Right kidney (tissue), 1 donor: ENCODE data around the gene SLFNL1.
A peak's percentile ranks its signal among the peaks of the same experiment; 100 is the strongest.

Experiments
- DNase-seq: peaks from one replicate; pipeline ENCODE4 v3.0.0-alpha.2; 2016

SLFNL1 gene

DNA sequence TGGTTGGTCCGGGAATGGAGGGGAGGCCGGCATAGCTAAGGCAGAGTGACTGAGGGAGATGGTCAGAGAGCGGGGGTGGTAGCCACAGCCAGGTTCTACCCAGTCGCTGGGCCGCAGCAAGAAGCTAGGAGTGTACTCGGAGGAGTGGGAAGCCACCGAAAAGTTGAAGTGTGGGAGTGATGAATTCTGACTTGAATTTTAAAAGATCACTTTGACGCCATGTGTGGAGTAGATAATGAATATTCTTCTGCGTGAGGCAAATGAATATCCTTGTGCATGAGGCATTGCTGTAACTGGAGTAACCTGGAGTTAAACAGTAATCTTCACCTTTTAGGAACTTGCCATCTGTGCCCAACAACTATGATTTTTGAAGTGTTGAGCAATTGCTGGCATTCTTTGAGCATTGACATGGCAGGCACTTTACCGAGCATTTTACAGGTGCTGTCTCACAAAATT, 35.2 kb downstream of the SLFNL1 start:
- no peak for DNase-seq

DNA sequence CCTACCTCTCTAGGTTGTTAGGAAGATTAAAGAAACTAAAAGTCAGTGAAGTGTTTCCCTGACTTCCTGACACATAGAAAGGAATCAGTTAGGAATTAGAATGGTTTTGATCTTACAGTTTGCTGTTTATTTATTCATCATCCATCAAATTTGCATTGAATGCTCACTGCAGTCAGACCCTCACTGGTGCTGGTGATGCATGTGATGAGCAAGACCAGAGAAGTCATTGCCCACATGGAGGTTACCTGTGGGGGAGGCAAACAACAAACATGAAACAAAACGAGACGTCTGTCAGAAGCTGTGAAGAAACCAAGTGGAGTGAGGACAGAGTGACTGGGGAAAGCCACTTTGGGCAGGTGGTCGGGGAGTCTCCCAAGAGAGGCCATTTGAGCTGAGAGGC, 35.6 kb downstream of the SLFNL1 start:
- DNase-seq, result no peak

DNA sequence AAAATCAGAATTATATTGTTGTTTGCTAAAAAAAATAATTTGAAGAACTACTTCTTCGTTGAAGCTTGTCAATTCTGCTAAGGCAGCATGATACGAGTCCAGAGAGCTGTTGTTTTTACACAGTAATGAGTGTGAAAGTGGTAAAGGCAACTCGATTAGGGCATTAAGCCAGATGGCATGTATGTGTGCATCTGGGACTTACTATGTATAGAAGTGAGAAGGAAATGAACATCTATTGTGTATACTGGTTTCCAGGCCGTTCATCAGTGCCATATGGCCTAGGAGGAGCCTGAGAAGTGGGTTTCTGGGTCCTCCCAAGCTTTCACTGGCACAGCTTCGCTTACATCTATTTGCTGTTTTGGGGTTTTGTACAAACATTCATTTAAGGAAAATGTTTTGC, 36.4 kb downstream of the SLFNL1 start:
- no peak for DNase-seq

DNA sequence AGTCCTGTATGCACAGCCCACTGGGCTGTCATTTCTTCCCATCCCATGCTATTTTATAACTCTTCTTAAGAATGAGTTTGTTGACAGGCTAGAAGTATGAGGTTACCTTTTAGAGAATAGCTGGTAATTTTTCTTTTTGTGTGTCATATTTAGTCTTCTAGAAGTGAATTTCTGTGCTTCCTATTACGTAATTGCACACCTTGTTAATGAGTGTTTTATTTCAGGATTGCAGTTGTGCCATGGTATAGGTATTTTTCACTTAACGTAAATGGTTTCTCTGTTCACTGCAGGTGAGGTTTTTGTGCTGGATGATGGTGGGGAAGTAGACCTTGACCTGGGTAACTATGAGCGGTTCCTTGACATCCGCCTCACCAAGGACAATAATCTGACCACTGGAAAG, 37.0 kb downstream of the SLFNL1 start:
- DNase-seq, result no peak

DNA sequence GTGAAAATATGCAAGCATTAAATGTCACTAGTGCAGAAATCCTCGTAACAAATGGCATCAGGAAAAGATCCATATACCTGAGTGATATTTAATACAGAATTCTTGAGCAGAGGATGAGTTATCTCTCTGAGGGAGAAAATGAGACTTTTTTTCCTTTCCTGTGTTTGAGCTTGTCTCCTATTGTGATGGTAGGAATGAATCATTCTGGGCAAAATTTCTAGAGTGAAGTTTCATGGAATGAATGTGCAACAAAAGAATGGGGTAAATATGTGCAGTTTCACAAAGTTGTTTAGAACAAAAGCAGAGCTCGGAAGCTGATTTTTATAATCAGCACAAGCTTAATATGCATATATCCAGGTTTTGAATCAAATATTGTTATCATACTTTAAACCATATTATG, 37.5 kb downstream of the SLFNL1 start:
- no peak for DNase-seq

DNA sequence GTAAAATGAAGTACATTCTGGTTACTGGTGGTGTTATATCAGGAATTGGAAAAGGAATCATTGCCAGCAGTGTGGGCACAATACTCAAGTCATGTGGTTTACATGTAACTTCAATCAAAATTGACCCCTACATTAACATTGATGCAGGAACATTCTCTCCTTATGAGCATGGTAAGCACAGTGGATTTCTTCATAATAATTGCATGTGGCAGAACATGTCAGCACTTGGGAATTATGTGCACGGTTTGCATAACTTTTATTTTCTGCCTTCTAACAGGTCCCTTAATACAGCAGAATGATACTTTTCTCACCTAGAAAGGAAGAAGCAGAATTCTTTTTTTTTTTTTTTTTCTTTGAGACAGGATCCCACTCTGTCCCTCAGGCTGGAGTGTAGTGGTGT, 38.2 kb downstream of the SLFNL1 start:
- no peak for DNase-seq

DNA sequence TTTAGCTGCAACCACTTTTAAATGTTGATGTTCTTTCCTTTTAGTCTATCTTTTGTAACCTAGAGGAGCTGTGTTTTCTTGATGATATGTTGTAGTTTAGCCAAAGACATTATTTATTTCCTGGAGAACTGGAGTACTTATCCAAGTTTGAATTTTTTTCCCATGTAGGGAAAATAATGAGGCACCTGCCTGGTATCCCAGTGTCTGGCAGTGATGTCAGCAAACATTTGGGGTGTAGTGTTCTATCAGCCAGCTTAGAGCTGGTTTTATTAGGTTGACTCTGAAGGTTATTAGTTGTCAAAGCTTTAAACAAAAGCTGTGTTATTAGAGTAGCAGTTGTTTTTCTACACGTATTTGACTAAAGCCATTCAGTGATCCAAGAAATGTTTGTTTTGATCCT, 38.8 kb downstream of the SLFNL1 start:
- no peak for DNase-seq

DNA sequence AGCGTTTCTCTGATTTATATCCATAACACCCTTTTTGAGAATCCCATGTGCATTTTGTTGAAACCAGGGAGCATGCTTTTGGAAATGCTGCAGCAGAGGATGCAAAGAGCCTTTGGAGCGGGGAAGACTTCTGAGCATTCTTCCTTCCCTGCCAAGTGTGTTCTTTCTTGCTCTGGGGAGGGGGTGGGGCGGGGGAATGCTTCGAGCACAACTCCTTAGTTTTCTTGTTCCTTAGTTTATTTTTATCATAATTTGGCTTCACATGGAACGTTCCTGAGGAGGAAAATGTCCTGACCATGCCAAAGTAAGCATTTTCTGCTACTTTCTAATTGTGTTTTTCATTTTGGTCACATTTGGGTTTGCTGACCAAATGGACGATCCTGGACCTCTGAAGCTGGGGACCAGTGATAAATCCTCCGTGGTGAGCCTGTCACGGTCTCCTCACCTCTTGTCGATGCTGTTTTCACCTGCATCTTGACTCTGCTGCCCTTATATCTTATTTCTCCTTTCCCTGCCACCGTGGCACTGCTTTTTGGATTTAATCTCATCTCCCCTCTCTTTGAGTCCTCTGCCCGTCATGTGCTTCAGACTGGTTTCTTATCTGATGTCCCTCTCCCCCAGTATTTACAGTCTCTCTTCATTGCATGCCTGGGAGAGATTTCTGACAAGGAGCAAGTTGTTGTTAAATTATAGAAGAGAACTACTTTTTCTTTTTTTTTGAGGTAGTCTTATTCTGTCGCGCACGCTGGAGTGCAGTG, 39.7 kb downstream of the SLFNL1 start:
- DNase-seq, result no peak

DNA sequence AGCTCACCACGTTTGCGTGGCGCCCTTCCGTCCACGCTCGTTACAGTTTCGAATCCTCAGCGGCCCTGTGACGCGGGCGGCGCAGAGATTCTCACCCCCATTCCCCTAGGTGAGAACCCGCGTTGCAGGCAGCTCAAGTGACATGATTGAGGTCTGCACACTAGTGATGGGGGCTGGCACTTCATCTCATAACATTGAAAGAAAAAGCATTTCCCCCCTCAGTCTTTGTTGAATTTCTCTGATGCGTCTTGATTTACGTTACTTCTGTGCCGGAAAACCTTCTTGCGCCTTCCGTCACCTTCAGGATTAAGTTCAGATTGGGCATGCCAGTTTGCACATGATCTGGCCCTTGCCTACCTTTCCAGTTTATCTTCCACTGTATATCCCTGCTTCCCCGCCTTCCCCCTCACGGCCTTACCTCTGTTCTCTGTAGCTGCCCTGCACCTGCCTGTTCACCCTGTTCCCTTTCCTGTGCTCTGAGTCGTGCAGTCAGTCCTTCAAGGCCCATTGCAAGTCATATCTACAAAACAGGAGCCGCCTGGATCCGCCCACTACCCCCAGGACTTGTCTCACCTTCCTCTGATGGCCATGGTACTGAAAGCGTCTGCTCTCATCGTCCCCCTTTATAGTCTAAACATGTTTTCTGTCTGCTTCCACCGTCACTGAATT, 40.9 kb downstream of the SLFNL1 start:
- DNase-seq, result no peak

DNA sequence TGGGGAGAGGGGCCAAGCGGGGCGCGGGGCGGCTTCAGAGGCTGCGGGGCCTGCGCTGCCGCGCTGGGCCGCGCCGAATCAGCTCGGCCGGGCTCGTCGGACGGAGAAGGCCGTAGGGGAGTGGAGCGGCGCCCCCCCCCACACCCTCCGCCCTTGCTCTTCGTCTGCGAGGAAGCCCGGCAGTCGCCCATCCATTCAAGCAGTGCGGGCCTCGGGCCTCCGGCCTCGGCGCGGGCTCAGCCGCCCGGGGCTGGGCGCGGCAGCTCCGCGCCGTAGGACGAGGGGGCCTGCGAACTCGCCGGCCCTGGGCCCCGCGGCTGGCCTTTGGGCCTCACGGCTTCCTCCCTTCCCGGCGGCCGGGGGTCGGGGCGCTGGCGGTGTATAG, 41.5 kb downstream of the SLFNL1 start:
- DNase-seq, result no peak

DNA sequence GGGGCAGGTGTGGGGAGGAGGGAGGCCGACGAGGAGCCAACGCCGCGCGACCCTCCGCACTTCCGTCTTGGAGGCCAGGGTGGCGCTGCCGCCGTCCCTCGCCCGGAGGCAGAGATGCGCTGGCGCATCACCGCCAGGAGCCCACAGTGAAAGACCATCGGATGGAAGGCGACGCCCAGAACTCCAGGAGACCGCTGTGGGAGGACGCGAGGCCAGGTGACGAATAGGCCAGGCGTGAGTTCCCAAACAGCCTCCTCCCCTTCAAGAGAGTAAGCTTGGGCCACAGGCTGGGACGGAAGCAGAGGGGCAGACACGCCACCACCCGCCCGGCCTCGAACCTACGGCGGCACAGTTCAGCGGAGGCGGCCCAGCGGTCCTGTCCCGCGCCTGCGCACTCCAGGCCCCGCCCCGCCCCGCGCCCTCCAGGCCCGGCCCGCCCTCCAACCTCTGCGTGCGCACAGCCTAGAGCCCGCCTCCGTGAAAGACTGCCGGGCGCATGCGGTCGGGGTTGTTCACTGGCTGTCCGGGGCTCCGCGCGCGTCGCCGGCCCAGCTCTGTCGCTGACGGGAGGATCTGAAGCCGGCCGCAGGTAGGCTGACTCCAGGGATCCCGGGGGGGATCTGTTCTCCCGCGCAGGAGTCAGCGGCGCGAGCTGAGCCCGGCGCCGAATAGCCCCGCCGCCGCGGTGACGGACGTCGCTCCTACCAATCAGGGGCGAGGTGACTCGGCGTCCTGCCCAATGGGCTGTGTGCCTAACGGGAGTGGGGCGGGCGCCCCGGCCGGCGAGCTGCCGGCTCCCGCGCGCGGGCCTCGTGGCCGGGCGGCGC, 42.1 kb downstream of the SLFNL1 start, which contains the start of gene CTPS1:
Gene CTPS1, plus strand, starts transcription at position 456 of the 827 bp plus-strand sequence. CDS start 3,595 bp downstream, outside the sequence.
- peak; percentile 99 for DNase-seq

DNA sequence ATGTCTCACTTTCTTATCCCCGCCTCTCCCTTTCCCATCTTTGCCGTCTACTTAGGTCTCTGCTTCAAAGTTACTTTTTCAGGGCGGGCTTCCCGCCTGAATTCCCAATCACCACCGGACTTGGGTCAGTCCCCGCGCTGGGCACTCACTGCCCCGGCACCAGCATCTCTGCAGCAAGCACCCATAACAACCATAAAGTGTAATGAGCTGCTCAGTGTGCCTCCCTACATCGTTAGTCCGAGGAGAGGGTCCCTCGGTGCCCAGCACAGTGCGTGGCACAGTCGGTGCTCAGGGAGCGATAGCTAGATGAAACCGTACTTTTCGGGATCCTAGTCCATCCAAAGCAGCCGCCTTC, 42.7 kb downstream of the SLFNL1 start:
- no peak for DNase-seq

DNA sequence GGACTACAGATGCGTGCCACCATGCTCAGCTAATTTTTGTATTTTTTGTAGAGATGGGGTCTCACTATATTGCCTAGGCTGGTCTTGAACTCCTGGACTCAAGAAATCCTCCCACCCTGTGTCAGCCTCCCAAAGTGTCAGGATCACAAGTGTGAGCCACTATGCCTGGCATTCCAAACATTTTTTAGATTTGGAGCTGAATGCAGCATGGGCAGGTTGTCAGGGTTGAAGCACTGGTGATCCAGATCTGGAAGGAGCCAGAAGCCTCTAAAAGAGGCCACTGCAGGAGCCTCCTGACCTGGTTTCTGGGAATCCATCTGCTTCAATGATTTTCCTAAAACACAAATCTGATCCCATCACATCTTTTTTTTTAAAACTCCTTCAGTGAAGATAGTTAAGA, 43.8 kb downstream of the SLFNL1 start:
- DNase-seq, result no peak

DNA sequence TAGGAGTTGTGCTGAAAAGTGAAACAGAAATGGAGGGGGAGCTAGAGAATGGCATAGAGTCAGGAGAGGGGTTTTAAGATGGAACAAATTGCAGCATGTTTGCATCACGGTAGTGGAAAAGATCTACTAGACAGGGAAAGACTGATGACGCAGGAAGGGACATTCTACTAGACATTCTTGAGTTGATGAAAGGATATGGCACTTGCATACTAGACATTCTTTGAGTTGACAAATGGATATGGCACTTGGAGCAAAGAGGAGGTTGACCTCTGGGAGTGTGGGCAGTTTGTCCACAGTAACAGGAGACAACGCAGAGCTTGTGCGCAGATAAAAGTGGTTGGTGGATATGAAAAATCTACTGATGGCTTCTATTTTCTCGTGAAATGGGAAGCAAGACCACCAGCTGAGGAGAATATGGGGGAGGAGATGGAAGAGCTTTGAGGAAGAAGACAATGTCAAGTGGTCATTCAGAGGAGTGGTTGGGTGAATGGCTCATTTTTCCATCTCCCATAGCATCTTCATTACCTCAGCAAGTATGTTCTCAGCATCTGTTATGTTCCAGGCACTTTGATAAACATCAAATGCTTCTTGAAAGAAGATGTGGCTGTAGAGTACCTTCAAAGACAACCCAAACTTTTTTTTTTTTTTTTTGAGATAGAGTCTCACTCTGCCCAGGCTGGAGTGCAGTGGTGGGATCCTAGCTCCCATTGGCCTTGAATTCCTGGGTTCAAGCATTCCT, 44.4 kb downstream of the SLFNL1 start:
- no peak for DNase-seq

DNA sequence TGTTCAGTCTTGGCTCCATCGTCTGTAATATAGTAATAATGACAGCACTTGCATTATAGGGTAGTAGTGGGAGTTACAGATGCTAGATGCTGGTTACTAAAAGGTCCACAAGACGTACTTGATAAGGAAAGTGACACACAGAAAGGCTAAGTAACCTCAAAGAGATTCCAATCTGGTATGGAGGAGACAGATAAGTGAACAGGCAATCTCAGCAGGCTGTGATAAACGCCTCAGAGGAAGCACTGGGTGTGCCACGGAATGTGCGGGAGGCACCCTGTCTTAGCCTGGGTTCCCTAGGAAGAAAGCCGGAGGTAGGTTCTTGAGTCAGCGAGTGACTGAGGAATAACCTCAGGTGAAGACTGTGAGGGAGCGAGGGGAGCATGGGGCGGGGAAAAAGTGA, 46.6 kb downstream of the SLFNL1 start:
- no peak for DNase-seq

DNA sequence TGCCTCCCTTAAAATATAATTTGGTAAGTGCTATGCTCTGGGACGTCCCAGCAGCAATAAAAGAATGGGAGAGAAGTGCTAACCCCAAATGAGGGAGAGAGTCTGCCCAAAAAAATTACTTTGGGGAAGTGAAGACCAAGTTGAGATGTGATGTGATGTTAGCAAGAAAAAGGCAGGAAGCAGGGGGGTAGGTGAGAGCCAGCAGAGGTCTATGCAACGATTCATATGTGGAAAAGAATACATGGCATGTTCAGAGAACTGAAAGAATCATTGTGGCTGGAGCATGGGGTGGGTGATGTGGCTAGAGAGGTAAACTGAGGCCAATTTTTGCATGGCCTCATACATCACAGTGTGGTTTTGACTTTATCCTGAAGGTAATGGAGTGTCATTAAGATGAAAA, 47.6 kb downstream of the SLFNL1 start:
- DNase-seq, result no peak

DNA sequence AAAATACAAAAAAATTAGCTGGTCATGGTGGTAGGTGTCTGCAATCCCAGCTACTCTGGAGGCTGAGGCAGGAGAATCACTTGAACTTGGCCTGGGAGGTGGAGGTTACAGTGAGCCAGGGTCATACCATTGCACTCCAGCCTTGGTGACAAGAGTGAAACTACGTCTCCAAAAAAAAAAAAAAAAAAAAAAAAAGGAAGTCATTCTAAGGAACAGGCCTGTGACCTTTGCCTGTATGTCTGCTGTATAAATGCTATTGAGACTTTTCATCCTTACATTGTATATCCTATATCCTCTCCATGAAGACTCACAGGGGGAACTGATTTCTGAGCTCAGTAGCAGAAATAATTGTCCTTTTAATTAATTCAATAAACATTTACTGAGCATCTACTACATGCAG, 49.6 kb downstream of the SLFNL1 start:
- no peak for DNase-seq

DNA sequence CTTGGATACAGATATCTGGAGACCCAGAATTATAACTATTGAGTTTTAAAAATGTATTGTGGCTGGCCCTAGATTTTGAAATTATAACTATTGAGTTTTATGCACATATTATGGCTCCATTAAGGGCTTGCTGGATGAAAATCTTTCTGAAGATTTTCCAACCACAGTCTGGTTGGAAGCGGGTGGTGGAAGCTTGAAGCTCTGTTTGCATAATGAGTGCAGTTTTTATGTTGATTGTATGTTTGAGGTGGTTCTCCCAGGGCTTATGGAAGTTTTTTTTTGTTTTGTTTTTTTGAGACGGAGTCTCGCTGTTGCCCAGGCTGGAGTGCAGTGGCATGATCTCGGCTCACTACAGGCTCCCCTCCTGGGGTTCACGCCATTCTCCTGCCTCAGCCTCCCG, 52.1 kb downstream of the SLFNL1 start:
- no peak for DNase-seq

DNA sequence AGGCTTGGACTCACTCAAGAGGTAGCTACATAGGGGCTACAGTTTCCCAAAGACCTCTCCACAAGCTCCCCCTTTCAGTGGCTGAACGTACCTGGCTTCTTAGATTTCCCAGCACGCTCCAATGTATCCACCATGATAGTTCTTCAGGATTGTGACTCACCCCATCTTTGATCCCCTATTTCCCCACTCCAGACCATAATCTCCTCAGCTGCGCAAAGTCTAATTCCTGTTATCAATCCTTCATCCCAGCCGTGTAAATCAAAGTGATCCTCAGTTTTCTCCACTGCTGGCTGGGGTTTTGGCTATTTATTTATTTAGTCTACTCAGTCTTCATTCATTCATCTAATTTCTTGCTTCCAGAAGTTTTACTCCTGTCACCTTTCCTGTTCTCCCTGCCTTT, 55.1 kb downstream of the SLFNL1 start:
- DNase-seq, result no peak
